ENCODE data around the gene SELPLG. TPM values are rescaled to one million over a fixed set of nuclear protein-coding genes. Genes with fewer than 3 reads are reported as not detected.
"Not testable (repeated sequence)": the region's sequence is repeated elsewhere in the genome, so short reads cannot be mapped to it uniquely, and the experiment has no call there.

Gene SELPLG
- polyA plus RNA-seq, 1 donor from 2014 or later = 0.62 TPM

GRCh38 chr12:108663324-108664015, 29.8 kb upstream of the SELPLG start:
- H4K20me1 ChIP-seq (ENCODE audit: insufficient read depth) = no peaks in the 10 kb centered on the region
- no peak overlapping the region for H3K4me2 ChIP-seq (ENCODE audit: low read length)
- no peaks in the 10 kb centered on the region for H3K9me2 ChIP-seq (ENCODE audit: insufficient read depth, low read length)
- no peak overlapping the region for H3K27ac ChIP-seq (ENCODE audit: low read length)
- no peak overlapping the region for H3K4me3 ChIP-seq (ENCODE audit: low read length)
- no peak overlapping the region for H2AFZ ChIP-seq (ENCODE audit: low read depth, low read length)
- H3K9ac ChIP-seq (ENCODE audit: low read length) = no peak overlapping the region
- TF ChIP-seq, protein P1, sequence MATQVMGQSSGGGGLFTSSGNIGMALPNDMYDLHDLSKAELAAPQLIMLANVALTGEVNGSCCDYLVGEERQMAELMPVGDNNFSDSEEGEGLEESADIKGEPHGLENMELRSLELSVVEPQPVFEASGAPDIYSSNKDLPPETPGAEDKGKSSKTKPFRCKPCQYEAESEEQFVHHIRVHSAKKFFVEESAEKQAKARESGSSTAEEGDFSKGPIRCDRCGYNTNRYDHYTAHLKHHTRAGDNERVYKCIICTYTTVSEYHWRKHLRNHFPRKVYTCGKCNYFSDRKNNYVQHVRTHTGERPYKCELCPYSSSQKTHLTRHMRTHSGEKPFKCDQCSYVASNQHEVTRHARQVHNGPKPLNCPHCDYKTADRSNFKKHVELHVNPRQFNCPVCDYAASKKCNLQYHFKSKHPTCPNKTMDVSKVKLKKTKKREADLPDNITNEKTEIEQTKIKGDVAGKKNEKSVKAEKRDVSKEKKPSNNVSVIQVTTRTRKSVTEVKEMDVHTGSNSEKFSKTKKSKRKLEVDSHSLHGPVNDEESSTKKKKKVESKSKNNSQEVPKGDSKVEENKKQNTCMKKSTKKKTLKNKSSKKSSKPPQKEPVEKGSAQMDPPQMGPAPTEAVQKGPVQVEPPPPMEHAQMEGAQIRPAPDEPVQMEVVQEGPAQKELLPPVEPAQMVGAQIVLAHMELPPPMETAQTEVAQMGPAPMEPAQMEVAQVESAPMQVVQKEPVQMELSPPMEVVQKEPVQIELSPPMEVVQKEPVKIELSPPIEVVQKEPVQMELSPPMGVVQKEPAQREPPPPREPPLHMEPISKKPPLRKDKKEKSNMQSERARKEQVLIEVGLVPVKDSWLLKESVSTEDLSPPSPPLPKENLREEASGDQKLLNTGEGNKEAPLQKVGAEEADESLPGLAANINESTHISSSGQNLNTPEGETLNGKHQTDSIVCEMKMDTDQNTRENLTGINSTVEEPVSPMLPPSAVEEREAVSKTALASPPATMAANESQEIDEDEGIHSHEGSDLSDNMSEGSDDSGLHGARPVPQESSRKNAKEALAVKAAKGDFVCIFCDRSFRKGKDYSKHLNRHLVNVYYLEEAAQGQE (IDR thresholded peaks at IDR 0.05; ENCODE audit: borderline replicate concordance) = no peak
- no peak for TF ChIP-seq POLR2AphosphoS5 (IDR thresholded peaks at IDR 0.05)
- TF ChIP-seq MXI1 (conservative IDR thresholded peaks at IDR 0.05; ENCODE audit: poor library complexity, severe bottlenecking) = no peak
- TF ChIP-seq SMC3 (conservative IDR thresholded peaks at IDR 0.05; ENCODE audit: poor library complexity) = no peak
- TF ChIP-seq RAD21 (conservative IDR thresholded peaks at IDR 0.05) = no peak
- no peaks in the 10 kb centered on the region for H3K27me3 ChIP-seq (ENCODE audit: insufficient read depth, low read depth, low read length)
- H3K9me3 ChIP-seq (ENCODE audit: low read length) = no peaks in the 10 kb centered on the region
- H3K36me3 ChIP-seq (ENCODE audit: insufficient read depth, low read length) = no peaks in the 10 kb centered on the region
- no peaks in the 10 kb centered on the region for H3F3A ChIP-seq (ENCODE audit: insufficient read depth, low read length, poor library complexity, severe bottlenecking)
- H3K79me2 ChIP-seq (replicated peaks; ENCODE audit: insufficient read depth, low read length) = peaks cover 6% of the 10 kb centered on the region

GRCh38 chr12:108658115-108658514, 24.4 kb upstream of the SELPLG start:
- H3K36me3 ChIP-seq (ENCODE audit: insufficient read depth, low read length); H4K20me1 ChIP-seq (ENCODE audit: insufficient read depth); H3F3A ChIP-seq (ENCODE audit: insufficient read depth, low read length, poor library complexity, severe bottlenecking); H3K27me3 ChIP-seq (ENCODE audit: insufficient read depth, low read depth, low read length); H3K9ac ChIP-seq (ENCODE audit: low read length); H3K79me2 ChIP-seq (replicated peaks; ENCODE audit: insufficient read depth, low read length); H3K4me3 ChIP-seq (ENCODE audit: low read length); H3K27ac ChIP-seq (ENCODE audit: low read length); H3K9me3 ChIP-seq (ENCODE audit: low read length); H3K4me2 ChIP-seq (ENCODE audit: low read length); H3K9me2 ChIP-seq (ENCODE audit: insufficient read depth, low read length); H2AFZ ChIP-seq (ENCODE audit: low read depth, low read length): not testable (repeated sequence)

GRCh38 chr12:108657130-108657745, 23.5 kb upstream of the SELPLG start:
- Histone ChIP-seq H2AFZ (ENCODE audit: low read depth, low read length) (no peak overlapping the region), H3K9ac (ENCODE audit: low read length) (no peak overlapping the region), H3F3A (ENCODE audit: insufficient read depth, low read length, poor library complexity, severe bottlenecking) (no peaks in the 10 kb centered on the region), H3K36me3 (ENCODE audit: insufficient read depth, low read length) (no peaks in the 10 kb centered on the region), H3K4me2 (ENCODE audit: low read length) (no peak overlapping the region), H3K27me3 (ENCODE audit: insufficient read depth, low read depth, low read length) (no peaks in the 10 kb centered on the region), H3K9me3 (ENCODE audit: low read length) (no peaks in the 10 kb centered on the region), H3K79me2 (replicated peaks; ENCODE audit: insufficient read depth, low read length) (no peaks in the 10 kb centered on the region), H4K20me1 (ENCODE audit: insufficient read depth) (no peaks in the 10 kb centered on the region), H3K27ac (ENCODE audit: low read length) (no peak overlapping the region), H3K9me2 (ENCODE audit: insufficient read depth, low read length) (no peaks in the 10 kb centered on the region), H3K4me3 (ENCODE audit: low read length) (no peak overlapping the region)
- no peak for TF ChIP-seq MXI1 (conservative IDR thresholded peaks at IDR 0.05; ENCODE audit: poor library complexity, severe bottlenecking)
- TF ChIP-seq EP300 (conservative IDR thresholded peaks at IDR 0.05; ENCODE audit: poor library complexity, severe bottlenecking) = no peak
- TF ChIP-seq CTCF (IDR thresholded peaks at IDR 0.05; ENCODE audit: poor library complexity, severe bottlenecking) = no peak
- no peak for TF ChIP-seq POLR2AphosphoS5 (IDR thresholded peaks at IDR 0.05)
- no peak for TF ChIP-seq TAF1 (IDR thresholded peaks at IDR 0.05; ENCODE audit: low read depth)
- TF ChIP-seq SMC3 (conservative IDR thresholded peaks at IDR 0.05; ENCODE audit: poor library complexity) = no peak
- no peak for TF ChIP-seq RAD21 (conservative IDR thresholded peaks at IDR 0.05)
- TF ChIP-seq, protein P1 (IDR thresholded peaks at IDR 0.05; ENCODE audit: borderline replicate concordance) = no peak
- TF ChIP-seq EZH2 (IDR thresholded peaks at IDR 0.05; ENCODE audit: borderline replicate concordance, insufficient read depth, low read length, poor library complexity, severe bottlenecking) = no peak
